HG03575 (cell line): Measurements from ENCODE around the gene PCSK6.
"Not testable (repeated sequence)": the region's sequence is repeated elsewhere in the genome, so short reads cannot be mapped to it uniquely, and the experiment has no call there.

Experiments used
- ATAC-seq: cut with Tn5 transposase; IDR thresholded peaks from one replicate; pipeline ENCODE4 v1.9.1; 2021; ENCODE audit not compliant: unreplicated experiment, insufficient number of reproducible peaks, low FRiP score; ENCODE audit errors: extremely low read depth

The PCSK6 gene

DNA sequence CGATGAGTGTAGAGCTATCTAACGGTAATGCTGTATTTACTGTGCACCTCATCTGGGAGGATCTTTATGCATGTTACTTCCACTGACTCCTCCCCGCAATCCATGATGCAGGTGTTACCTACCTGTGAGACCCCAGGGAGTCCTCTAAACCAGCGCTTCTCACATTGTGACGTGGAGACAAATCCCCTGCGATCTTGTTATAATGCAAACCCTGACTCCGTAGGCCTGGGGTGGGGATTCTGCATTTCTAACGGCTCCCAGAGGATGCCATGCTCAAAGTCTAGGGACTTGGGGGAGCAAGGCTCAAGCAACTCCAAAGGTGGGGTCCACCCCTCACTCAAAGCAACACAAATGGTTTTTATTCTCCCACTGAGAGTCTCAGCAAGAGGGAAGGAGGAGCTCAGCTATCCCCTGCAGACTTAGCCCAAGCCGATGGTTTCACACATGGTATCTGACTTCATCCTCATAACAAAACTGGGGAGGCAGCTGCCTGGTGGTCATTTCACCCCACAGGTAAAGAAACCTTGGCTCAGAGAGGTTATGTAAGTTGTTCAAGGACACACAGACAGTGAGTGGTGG lies 63.6 kb downstream of the PCSK6 start:
- ATAC-seq: no peak

DNA sequence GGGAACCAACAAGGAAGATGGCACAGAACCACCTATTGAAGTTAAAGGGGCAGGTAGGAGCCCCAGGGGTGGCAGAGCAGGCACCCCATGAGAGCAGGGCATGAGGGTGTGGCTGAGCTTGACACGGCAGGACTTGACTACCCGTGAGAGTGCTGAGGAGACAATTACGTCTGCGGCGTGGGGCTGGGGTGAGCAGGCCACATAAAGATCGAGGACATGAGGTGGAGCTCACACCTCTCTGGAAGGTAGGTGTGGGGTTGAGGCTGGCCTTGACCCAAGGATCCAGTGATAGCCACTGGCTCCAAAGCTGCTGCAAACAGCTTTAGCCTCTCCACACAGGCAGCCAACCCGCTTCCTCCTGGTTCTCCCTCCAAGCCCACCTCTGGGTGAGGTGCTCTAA lies 64.5 kb downstream of the PCSK6 start:
- no peak for ATAC-seq

DNA sequence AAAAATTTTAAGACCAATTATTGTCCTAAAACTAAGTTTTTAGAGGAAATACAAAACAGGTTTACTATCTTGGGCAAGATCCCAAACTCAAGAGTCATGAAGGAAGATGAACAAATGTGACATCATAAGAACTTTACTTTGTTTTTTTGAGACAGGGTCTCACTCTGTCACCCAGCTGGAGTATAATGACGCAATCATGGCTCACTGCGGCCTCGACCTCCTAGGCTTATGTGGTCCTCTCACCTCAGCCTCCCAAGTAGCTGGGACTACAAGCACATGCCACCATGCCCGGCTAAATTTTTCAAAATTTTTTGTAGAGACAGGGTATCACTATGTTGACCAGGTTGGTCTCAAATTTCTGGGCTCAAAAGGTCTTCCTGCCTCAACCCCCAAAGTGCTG lies 69.3 kb downstream of the PCSK6 start:
- no peak for ATAC-seq

DNA sequence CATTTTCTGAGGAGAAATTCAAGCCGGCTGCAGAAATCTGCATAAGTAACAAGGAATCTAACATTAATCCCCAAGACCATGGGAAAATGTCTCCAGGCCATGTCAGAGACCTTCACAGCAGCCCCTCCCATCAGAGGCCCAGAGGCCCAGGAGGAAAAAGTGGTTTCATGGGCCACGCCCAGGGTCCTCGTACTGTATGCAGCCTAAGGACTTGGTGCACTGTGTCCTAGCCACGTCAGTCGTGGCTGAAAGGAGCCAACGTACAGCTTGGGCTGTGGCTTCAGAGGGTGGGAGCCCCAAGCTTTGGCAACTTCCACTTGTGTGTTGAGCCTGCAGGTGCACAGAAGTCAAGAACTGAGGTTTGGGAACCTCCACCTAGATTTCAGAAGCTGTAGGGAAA lies 73.0 kb downstream of the PCSK6 start:
- ATAC-seq: not testable (repeated sequence)

DNA sequence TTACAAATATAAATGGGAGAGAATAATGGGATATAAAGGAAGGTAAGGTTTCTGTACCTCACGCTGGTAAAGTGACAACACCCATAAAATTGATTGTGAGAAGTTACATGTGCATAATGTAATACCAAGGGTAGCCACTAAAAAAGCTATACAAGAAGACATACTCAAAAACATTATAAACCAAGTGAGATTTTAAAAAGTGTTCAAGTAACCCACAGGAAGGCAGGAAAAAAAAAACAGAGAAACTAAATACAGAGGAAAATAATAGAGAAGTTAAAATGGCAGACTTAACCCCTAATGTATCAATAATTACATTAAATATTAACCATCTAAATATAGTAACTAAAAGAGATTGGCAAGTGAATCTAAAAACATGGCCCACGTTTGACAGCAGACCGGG lies 76.3 kb downstream of the PCSK6 start:
- ATAC-seq: no peak

DNA sequence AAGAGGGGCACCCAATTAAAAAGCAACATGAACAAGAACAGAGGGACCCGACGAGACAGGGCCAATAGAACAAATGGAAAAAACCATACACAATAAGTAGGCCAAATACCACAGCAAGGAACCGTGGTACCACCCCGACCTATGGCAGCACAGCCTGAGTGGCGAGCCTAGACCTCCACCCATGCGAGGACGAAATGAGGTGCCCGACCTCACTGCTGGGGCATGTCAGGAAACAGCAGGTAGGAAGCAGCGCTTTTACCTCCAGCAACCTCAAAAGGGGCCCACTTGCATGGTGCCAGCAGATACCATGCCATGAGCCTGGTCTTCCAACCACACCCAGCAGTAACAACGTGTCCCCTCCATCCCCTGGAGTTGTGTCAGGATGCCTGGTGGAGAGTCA lies 77.9 kb downstream of the PCSK6 start:
- no peak for ATAC-seq

DNA sequence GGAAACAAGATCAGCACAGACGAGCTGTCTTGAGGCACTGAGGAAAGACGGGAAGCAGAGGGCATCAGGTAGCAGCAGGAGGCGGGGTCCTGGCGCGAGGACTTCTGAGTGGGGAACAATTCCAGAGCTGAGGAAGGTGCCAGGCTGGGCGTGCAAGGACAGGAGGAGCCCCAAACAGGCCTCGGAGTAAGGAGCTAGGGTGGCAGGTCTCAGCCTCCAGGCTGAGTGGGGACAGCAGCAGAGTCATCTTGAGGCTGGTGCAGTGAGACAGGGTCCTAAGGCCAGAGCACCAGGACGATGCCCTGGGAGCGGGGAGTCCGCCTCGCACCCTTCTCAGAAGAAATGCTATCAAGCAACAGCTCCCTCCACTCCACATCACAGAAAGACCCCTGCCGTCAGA lies 78.4 kb downstream of the PCSK6 start:
- no peak for ATAC-seq

DNA sequence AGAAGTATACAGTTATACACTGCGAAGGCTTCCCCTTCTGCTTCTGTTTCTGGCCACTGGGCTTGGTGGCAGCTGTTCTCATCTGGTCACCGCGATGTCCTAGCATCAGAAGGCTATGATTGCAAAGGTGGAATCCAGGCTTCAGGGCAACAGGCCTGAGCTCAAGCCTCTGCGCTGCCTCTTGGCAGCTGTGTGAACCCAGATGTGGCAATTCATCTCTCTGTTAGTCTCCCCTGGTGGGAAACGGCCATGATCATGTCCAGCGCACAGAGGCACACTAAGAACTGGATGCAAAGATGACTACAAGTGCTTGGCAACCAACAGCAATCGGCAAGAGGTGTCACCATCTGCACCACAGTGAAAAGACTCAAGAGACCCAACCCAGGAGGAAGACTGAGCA lies 78.9 kb downstream of the PCSK6 start:
- ATAC-seq: no peak

DNA sequence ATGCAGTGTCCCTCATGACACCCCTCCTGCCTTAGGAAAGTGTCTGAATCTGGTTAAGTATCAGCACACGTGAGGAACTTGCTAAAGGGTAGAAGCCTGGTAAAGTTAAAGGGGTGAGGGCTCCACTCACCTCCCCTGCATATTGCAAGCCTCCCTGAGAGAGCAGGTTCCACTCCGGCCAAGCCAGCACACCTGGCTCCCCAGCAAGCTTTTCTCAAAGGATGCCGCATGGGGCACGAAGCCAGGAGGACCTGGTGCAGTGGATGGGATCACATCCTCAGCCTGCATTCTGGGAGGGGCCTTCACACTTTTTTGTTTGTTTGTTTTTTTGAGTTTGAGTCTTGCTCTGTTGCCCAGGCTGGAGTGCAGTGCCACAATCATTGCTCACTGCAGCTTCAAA lies 79.9 kb downstream of the PCSK6 start:
- ATAC-seq: no peak

DNA sequence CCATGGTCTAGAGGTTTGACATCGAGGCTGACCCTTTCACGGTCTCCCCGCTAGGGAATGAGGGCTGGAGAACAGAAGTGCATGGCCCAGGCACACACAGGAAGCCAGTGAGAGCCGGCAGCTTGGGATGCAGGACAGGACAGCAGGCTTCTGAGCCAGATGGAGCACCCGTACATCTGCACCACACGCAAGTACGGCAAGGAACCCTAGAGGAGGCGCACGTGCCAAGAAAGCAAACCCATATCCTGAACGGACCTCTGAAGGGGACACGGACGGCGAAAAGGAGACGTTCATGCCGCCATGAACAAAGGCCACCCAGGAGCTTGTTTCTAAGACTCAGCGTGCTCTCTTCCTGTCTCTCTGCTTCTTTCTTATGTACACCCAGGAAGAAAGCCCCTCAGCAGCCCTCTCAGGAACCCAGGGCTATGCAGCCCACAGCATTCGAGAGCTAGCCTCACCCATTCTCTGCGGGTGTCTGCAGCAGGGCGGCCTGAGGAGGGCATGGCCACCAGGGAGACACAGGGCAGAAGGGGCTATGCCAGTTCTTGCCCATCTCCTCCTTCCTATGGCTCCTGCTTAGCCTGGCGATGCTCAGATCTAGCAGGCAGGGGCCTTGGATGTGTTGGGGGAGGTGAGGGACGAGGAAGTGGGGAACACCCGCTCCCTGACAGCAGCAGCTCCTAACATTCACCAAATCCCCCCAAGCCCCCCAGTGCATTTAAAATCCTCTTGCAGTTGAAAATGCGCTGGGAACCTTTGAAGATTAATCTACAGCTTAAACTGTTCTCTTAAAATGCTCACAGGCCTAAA lies 81.3 kb downstream of the PCSK6 start:
- no peak for ATAC-seq

DNA sequence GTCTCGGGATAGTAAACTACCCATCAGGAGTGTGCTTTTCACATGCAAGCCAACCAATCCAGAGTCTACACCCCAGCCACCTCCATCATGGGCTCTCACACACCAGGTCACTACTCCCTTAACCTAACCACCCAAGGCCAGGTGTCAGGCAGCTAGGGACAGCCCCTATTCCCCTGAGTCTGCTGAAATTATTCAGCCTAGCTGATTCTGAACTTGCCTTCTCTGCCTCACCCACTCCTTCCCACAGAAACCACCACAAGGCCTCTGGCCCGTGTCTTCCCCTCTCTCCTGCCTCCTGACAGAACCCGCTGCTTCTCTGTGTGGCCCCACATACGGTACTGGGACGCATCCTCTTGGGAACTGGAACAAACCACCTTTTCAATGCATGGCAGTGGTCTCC lies 82.1 kb downstream of the PCSK6 start:
- peak; percentile 98 for ATAC-seq

DNA sequence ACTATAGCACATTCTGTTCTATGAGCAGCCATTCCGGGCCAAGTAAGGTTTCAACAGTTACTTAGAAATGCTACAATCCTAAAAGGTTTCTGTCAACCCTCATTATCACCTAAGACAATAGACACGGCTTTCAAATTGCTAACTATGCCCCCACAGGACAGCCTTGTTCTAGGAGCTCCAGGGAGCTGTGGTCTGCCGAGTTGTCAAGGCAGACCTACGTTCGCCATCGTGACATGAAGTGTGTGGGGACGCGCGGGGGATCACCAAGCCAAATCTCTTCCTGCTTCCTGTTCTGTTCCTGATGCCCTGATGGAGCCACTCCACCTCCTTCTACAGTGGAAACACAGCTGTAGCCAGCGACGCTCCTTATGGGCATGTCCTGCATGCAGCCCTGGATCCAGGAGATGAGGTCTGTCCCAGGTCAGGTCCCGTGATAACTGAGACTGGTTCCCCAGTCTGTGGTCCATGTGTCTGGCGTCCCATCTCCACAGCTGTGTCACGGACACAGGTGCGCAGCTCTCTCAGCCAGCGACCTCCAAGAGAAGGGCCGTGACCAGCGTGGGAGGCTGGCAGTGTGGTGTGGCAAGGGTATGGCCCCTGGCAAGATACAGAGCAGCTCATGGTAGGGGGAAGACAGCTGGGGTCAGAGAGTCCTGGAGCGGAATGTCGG lies 82.8 kb downstream of the PCSK6 start:
- ATAC-seq: no peak

DNA sequence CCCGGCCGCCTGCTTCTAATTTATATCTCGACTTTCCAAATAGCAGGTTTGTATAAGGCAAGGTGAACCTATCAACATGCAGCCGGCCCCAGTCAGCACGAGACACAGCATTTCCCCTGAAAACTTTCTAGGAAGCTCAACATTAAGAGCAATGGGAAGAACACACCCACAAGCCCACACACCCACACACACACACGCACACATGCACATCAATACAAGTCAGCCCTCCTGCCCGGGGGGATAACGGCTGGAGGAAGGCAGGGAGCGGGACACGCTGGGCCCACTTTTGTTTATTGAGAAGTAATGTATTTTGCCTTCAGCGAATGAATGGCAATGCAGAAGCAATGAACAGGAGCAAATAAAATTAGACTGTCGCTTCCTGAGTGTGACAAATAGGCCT lies 83.5 kb downstream of the PCSK6 start:
- no peak for ATAC-seq

DNA sequence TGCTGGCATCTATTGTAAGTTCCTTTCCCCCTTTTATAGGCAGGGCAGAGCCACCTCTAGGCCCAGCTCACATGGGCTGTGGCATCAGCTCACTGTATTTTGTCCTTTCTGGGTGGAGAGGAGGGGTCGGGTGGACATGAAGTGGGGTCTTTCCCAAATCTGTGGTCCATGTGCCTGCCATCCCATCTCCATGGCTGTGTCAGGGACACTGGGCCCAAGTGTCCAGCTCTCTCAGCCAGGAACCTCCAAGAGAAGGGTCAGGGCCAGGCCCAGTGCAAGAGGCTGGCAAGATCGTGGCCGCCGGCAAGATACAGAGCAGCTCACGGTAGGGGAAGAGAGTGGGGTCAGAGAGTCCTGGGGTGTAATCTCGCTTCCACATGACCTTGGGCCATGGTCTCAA lies 85.3 kb downstream of the PCSK6 start:
- no peak for ATAC-seq

DNA sequence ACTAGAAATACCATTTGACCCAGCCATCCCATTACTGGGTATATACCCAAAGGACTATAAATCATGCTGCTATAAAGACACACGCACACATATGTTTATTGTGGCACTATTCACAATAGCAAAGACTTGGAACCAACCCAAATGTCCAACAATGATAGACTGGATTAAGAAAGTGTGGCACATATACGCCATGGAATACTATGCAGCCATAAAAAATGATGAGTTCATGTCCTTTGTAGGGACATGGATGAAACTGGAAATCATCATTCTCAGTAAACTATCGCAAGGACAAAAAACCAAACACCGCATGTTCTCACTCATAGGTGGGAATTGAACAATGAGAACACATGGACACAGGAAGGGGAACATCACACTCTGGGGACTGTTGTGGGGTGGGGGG lies 86.6 kb downstream of the PCSK6 start:
- ATAC-seq: not testable (repeated sequence)

DNA sequence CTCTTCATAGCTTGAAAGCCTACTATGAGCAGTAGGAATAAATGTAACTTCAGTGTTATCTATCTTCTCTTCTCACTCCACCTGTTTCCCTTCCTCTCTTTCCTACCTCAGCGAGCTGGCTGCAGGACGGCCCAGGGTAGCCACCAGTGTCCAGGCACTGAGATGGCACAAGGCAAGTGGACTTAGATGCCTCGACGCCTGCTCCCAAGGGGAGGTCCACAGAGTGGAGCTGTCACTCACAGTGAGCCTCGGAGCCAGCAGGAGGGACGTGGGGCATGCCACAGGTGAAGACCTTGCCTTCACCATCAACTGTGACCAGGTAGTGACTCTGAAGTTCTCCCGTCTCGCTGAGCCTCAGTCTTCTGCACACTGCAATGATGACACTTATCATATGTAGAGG lies 88.2 kb downstream of the PCSK6 start:
- ATAC-seq: no peak

DNA sequence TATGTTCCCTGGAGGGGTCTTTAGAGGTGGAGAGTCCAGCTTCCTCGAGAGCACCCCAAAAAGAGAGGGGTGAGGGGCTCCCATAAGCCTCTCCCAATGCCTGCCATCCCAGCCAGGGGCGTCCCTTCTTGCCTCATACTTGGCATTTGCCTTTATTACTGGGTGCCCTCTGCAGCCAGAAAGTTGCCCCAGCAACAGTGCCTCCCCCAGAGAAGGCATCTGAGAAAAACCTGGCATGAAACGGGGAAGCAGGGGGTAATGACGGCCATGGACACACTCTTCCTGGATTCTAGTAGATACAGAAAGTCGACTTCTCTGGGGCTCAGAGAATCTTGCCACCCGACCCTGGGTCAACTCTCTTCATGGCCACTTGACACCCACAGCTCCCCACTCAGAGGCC lies 90.1 kb downstream of the PCSK6 start:
- ATAC-seq: no peak

DNA sequence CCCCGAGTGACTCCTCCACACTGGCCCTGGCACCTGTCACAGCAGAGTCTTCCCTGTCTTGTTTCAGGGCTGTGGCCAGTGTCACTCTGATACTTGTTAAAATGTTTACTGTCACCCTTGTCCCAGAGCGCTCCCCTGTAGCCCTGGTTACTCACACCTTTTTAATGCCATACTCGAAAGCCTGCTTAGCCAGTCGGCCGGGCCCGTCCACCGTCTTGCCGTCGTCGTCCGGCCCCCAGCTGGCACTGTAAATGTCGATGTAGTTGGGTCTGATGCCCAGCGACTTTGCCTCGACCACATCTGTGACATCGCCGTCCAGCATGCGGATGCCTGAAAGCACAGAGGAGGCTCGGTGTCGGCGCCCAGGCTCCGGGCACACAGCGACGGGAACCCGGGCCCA lies 91.3 kb downstream of the PCSK6 start:
- ATAC-seq: no peak

DNA sequence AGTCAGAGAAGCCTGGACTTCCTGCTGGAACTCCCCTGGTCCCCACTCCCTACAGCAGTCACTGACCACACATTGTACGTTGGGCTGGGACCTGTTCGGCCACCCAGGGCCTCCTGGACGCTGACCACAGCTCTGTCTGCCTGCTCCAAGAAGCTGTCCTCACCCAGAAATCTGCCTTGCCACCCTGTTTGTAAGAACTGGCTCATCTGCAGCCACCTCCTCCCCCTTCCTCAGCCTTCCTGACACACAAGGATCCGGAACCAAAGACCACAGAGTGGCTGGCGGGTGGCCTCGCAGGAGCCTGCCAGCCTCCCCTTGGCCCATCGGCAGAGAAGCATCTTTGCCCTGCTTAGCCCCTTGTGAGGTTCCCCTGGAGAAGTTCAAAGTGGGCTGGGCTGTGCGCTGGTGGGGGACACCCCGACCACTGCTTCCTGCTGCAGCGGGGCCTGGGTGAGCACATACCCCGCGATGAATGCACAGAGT lies 91.9 kb downstream of the PCSK6 start:
- no peak for ATAC-seq
